ENCODE measurements around the gene SERP2. TPM values are rescaled to one million over a fixed set of nuclear protein-coding genes. Genes with fewer than 3 reads are reported as not detected.

Gene SERP2
- total RNA-seq, 1 experiment from 2014 or later = 1.2 TPM

GRCh38 chr13:44402899-44403445 is 29.3 kb downstream of the SERP2 start:
- Histone ChIP-seq H3K27ac (ENCODE audit: low read length) (peak overlapping the region; percentile 51), H3K79me2 (ENCODE audit: low read length) (no peaks in the 10 kb centered on the region), H3K4me1 (ENCODE audit: insufficient read depth, low read length) (peaks cover 21% of the 10 kb centered on the region), H3K4me3 (ENCODE audit: low read length) (peak overlapping the region; percentile 5; the same call in 1 of the 2 replicates), H3K9me3 (ENCODE audit: low read length) (no peaks in the 10 kb centered on the region), H3K27me3 (ENCODE audit: low read length) (no peaks in the 10 kb centered on the region), H3K9me2 (replicated peaks; ENCODE audit: low read length) (no peaks in the 10 kb centered on the region), H3F3A (ENCODE audit: low read length, unreplicated experiment) (no peaks in the 10 kb centered on the region), H3K9ac (ENCODE audit: low read length) (no peak overlapping the region), H3K4me2 (ENCODE audit: low read length) (peak overlapping the region; percentile 66), H4K20me1 (ENCODE audit: low read length) (no peaks in the 10 kb centered on the region), H2AFZ (ENCODE audit: low read length) (peak overlapping the region; percentile 68), H3K36me3 (ENCODE audit: low read depth, low read length) (no peaks in the 10 kb centered on the region)
- ChIA-PET CTCF (no interaction called here), POLR2A (ENCODE audit: unreplicated experiment) (no interaction called here)
- DNase-seq = no peak
- no TSS peak for BruUV-seq (replicated peaks)
- TF ChIP-seq EZH2phosphoT487 (IDR thresholded peaks at IDR 0.05; ENCODE audit: borderline replicate concordance, low read length) = no peak
- TF ChIP-seq CTCF (conservative IDR thresholded peaks at IDR 0.05; ENCODE audit: low read depth, low read length) = no peak
- no peak for TF ChIP-seq EZH2 (IDR thresholded peaks at IDR 0.05; ENCODE audit: low read length, unreplicated experiment)
- no peak for ATAC-seq
- intact Hi-C loops (cut with micrococcal nuclease) = no loop called here

GRCh38 chr13:44403461-44404056 is 29.9 kb downstream of the SERP2 start:
- H3K27me3 ChIP-seq (ENCODE audit: low read length) = no peaks in the 10 kb centered on the region
- ATAC-seq (peak; percentile 44), DNase-seq (peak; percentile 71)
- H3K4me3 ChIP-seq (ENCODE audit: low read length) = peak overlapping the region; percentile 5; the same call in 1 of the 2 replicates
- intact Hi-C loops (cut with micrococcal nuclease) = no loop called here
- no peaks in the 10 kb centered on the region for H4K20me1 ChIP-seq (ENCODE audit: low read length)
- peak overlapping the region; percentile 18; the same call in 1 of the 2 replicates for H3K9ac ChIP-seq (ENCODE audit: low read length)
- peak overlapping the region; percentile 51 for H3K27ac ChIP-seq (ENCODE audit: low read length)
- peak overlapping the region; percentile 66 for H3K4me2 ChIP-seq (ENCODE audit: low read length)
- H3F3A ChIP-seq (ENCODE audit: low read length, unreplicated experiment) = no peaks in the 10 kb centered on the region
- peaks cover 21% of the 10 kb centered on the region for H3K4me1 ChIP-seq (ENCODE audit: insufficient read depth, low read length)
- ChIA-PET POLR2A (ENCODE audit: unreplicated experiment) (no interaction called here), CTCF (no interaction called here)
- no peak for TF ChIP-seq CTCF (conservative IDR thresholded peaks at IDR 0.05; ENCODE audit: low read depth, low read length)
- TF ChIP-seq EZH2 (IDR thresholded peaks at IDR 0.05; ENCODE audit: low read length, unreplicated experiment) = no peak
- TF ChIP-seq EZH2phosphoT487 (IDR thresholded peaks at IDR 0.05; ENCODE audit: borderline replicate concordance, low read length) = no peak
- no TSS peak for BruUV-seq (replicated peaks)
- H3K9me2 ChIP-seq (replicated peaks; ENCODE audit: low read length) = no peaks in the 10 kb centered on the region
- no peaks in the 10 kb centered on the region for H3K9me3 ChIP-seq (ENCODE audit: low read length)
- no peaks in the 10 kb centered on the region for H3K79me2 ChIP-seq (ENCODE audit: low read length)
- H2AFZ ChIP-seq (ENCODE audit: low read length) = peak overlapping the region; percentile 68
- no peaks in the 10 kb centered on the region for H3K36me3 ChIP-seq (ENCODE audit: low read depth, low read length)

All from PC-3 (cell line).